Mucosa of rectum (tissue), 2 donors: ENCODE data around the gene MPZL1.
"Not testable (repeated sequence)": the region's sequence is repeated elsewhere in the genome, so short reads cannot be mapped to it uniquely, and the experiment has no call there.

Experiments used
- H3K27ac ChIP-seq, 2 donors: one replicate each; pipeline ENCODE4 v1.7.0; 2013; ENCODE audit warnings: inconsistent platforms in 2 of 2, low read depth in 2 of 2, low read length in 2 of 2
- H3K27me3 ChIP-seq, 2 donors: one replicate each; pipeline ENCODE4 v1.7.0; 2013; ENCODE audit warnings: low read length in 2 of 2; ENCODE audit not compliant: control insufficient read depth in 2 of 2, insufficient read depth in 2 of 2
- H3K36me3 ChIP-seq, 2 donors: one replicate each; pipeline ENCODE4 v1.7.0; 2013; ENCODE audit warnings: low read length in 2 of 2; ENCODE audit not compliant: control insufficient read depth in 2 of 2, insufficient read depth in 2 of 2
- H3K4me1 ChIP-seq, 2 donors: one replicate each; pipeline ENCODE4 v1.7.0; 2013; ENCODE audit warnings: low read length in 2 of 2, mild to moderate bottlenecking in 1 of 2; ENCODE audit not compliant: control insufficient read depth in 2 of 2, insufficient read depth in 2 of 2
- H3K4me3 ChIP-seq, 2 donors: one replicate each; pipeline ENCODE4 v1.7.0; 2013; ENCODE audit warnings: low read length in 2 of 2
- H3K9ac ChIP-seq, 2 donors: one replicate each; pipeline ENCODE4 v1.7.0; 2013; ENCODE audit warnings: low read length in 2 of 2, low read depth in 1 of 2, mild to moderate bottlenecking in 1 of 2
- H3K9me3 ChIP-seq, 2 donors: one replicate each; pipeline ENCODE4 v1.7.0; 2013; ENCODE audit warnings: low read length in 2 of 2; ENCODE audit not compliant: control insufficient read depth in 2 of 2
- donor health status: healthy.
- donor health status: Normal muscosa, but diverticular disease.

MPZL1 gene

DNA sequence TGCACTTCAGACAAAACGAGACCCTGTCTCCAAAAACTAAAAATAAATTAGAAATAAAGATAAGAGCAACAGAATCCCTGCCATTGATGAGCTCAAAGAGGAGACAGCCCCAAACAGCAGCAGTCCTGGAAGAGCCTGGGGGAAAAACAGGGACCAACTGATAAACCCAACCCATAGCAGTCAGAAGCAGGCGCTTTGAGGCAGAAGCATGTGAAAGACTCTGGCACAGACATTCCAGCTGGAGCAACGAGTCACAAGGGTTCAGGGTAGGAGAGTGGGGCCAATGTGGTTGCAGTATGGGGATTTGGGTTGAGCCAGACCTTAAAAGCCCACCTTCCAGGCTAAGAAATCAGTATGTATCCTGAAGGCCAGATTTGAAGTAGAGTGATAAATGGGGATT is 78.5 kb downstream of the MPZL1 start:
- Histone ChIP-seq H3K4me1 (peaks cover 0 to 3% of the 10 kb centered on the region in 2 donors), H3K4me3 (no peak overlapping the region), H3K27ac (no peak overlapping the region), H3K9ac (no peak overlapping the region), H3K36me3 (no peaks in the 10 kb centered on the region), H3K9me3 (no peaks in the 10 kb centered on the region), H3K27me3 (no peaks in the 10 kb centered on the region)

DNA sequence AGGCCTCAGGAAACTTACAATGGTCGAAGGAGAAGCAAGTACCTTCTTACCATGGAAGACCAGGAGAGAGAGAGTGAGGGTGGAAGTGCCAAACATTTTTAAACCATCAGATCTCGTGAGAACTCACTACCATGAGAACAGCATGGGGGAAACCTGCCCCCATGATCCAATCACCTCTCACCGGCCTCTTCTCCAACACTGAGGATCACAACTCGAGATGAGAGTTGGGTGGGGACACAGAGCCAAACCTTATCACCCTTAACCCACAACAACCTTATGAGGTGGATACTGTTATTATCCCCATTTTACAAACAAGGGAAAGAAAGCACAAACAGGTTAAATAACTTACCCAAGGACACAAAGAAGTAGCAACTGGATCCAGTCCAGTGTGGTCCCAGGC is 80.5 kb downstream of the MPZL1 start:
- no peak overlapping the region for H3K9ac ChIP-seq
- H3K4me1 ChIP-seq: peaks cover 0 to 3% of the 10 kb centered on the region in 2 donors
- H3K27ac ChIP-seq: no peak overlapping the region
- H3K27me3 ChIP-seq: no peaks in the 10 kb centered on the region
- H3K9me3 ChIP-seq: no peaks in the 10 kb centered on the region
- no peaks in the 10 kb centered on the region for H3K36me3 ChIP-seq
- H3K4me3 ChIP-seq: no peak overlapping the region

DNA sequence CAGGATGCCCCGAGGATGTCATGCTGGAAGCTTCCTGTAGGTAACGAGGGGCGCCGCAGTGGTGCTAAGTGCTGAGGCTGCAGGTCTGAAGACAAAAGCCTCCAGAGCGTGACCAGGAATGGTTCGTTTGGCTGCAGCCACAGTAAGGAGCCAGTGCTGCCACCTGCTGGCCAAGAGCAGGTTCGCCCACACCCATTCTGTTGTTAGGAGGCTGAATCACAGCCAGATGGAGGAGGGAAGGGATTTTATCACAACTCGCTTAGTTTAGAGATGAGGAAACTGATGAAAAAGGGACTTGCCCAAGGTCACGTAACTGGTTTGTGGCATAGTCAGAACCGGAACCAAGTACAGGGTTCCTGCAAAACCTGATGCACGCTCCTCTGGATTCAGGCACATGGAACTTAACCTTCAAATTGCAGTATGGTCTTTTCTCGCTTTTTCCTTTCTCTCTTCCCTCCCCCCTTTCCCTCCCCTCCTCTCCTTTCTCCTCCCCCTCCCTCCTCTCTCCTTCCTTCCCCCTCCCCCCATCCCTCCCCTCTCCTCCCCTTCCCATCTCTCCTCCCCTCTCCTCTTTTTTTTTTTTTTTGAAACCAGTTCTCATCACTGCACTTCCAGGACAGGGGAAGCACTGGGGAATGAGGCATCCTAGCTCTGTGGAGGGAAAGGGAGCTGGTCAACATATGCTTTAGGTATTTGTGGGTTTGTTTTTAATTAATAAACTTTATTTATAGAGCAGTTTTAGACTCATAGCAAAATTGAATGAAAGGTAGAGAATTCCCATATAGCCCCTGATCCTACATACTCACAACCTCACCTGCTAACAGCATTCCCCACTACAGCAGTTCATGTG is 81.8 kb downstream of the MPZL1 start:
- Histone ChIP-seq H3K36me3 (no peaks in the 10 kb centered on the region), H3K4me3 (no peak overlapping the region), H3K9ac (peak overlapping the region in 1 of 2 donors; percentile 35), H3K9me3 (no peaks in the 10 kb centered on the region), H3K4me1 (peaks cover 0 to 3% of the 10 kb centered on the region in 2 donors), H3K27me3 (no peaks in the 10 kb centered on the region), H3K27ac (no peak overlapping the region)

DNA sequence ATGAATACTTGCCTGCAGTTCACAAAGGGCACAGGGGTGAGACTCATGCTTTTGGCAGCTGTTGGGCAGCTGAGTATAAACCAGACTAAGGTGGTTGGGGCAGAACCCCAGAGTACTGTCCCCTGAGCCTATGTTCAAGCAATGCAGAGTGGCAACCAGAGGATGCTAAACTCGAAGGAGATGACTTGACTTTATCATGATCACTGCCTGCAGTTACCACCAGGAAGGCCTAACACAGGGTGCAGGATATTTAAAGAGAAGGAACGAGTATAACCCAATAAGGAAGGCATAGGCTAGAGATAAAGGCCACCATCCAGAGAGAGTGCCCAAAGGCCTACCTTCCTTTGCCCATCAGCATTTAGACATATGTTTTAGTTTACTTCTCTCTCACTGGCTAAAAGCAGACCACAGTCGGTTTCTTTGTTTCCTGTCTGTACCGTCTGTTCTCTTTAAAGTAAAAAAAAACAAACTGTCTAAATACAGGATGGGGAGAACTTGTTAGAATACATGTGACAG is 83.3 kb downstream of the MPZL1 start:
- H3K4me1 ChIP-seq: peaks cover 0 to 3% of the 10 kb centered on the region in 2 donors
- H3K9ac ChIP-seq: no peak overlapping the region
- H3K27ac ChIP-seq: no peak overlapping the region
- no peak overlapping the region for H3K4me3 ChIP-seq
- H3K36me3 ChIP-seq: no peaks in the 10 kb centered on the region
- H3K27me3 ChIP-seq: no peaks in the 10 kb centered on the region
- H3K9me3 ChIP-seq: no peaks in the 10 kb centered on the region

DNA sequence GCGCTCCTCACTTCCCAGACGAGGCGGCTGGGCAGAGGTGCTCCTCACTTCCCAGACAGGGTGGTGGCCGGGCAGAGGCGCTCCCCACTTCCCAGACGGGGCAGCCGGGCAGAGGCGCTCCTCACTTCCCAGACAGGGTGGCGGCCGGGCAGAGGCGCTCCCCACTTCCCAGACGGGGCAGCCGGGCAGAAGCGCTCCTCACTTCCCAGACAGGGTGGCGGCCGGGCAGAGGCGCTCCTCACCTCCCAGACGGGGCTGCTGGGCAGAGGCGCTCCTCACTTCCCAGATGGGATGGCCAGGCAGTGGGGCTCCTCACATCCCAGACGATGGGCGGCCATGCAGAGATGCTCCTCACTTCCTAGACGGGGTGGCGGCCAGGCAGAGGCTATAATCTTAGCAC is 84.5 kb downstream of the MPZL1 start:
- H3K9ac ChIP-seq, H3K9me3 ChIP-seq, H3K4me3 ChIP-seq, H3K4me1 ChIP-seq, H3K36me3 ChIP-seq, H3K27me3 ChIP-seq, H3K27ac ChIP-seq: not testable (repeated sequence)

DNA sequence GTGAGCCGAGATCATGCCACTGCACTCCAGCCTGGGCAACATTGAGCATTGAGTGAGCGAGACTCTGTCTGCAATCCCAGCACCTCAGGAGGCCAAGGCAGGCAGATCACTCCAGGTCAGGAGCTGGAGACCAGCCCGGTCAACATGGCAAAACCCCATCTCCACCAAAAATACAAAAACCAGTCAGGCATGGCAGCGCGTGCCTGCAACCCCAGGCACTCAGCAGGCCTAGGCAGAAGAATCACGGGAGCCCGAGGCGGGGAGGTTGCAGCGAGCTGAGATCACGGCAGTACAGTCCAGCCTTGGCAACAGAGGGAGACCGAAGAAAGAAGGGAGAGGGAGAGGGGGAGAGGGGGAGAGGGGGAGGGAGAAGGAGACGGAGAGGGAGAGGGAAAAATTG is 84.9 kb downstream of the MPZL1 start:
- H3K36me3 ChIP-seq, H3K9ac ChIP-seq, H3K4me3 ChIP-seq, H3K27ac ChIP-seq, H3K4me1 ChIP-seq, H3K27me3 ChIP-seq, H3K9me3 ChIP-seq: not testable (repeated sequence)

DNA sequence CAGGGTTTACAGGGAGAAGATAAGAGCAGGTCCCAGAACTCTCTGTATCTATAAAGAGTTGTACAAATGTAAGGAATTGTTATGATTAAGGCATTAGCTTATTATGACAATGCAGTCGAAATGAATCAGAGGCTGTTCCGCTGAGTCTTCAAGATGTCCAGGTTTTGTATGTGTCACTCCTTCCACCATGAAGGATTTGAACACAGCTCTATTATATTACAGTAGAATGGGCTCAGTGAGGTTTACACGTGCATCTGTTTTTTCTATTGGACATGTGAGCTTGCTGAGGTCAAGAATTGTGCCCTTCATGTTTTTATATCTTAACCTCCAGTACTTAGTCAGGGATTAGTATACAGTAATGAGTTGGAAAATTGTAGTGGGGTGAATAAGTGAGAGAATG is 86.3 kb downstream of the MPZL1 start:
- H3K27me3 ChIP-seq: no peaks in the 10 kb centered on the region
- peaks cover 0 to 2% of the 10 kb centered on the region in 2 donors for H3K4me1 ChIP-seq
- no peak overlapping the region for H3K9ac ChIP-seq
- peaks cover 0 to 1% of the 10 kb centered on the region in 2 donors for H3K9me3 ChIP-seq
- H3K36me3 ChIP-seq: no peaks in the 10 kb centered on the region
- H3K27ac ChIP-seq: no peak overlapping the region
- H3K4me3 ChIP-seq: no peak overlapping the region

DNA sequence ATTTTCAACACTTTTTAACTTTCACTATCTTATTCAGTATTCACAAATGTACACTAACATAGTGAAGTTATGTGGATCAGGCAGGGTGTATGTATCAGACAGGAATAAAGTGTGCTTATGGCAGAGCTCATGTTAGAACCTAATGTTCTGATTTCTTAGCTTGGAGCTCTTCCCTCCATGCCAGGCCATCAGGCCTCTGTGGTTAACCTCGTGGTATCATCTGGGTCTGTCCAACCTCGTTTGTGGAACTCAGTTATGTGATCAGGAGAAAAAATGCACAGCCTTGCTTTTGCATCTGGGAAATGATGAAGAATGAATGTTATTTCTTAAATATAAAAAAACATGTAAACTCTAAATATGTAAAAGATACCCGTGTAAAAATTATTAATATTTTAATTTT is 86.9 kb downstream of the MPZL1 start:
- no peaks in the 10 kb centered on the region for H3K36me3 ChIP-seq
- H3K27me3 ChIP-seq: no peaks in the 10 kb centered on the region
- no peak overlapping the region for H3K4me3 ChIP-seq
- no peak overlapping the region for H3K9ac ChIP-seq
- H3K4me1 ChIP-seq: no peaks in the 10 kb centered on the region
- no peak overlapping the region for H3K27ac ChIP-seq
- H3K9me3 ChIP-seq: peaks cover 3 to 4% of the 10 kb centered on the region in 2 donors

DNA sequence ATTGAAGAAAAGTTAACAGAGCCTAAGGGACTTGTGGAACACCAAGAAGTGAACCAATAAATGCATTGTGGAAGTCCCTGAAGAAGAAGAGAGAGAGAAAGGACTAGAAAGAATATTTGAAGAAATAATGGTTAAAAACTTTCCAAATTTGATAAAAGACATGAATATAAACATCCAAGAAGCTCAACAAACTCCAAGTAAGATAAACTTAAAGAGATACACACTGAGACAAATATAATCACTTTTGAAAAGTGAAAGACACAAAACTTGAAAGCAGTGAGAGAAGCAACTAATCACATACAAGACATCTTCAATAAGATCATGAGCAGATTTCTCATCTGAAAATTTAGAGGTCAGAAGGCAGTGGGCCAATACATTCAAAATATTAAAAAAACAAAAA is 91.2 kb downstream of the MPZL1 start:
- Histone ChIP-seq H3K36me3 (no peaks in the 10 kb centered on the region), H3K9ac (no peak overlapping the region), H3K4me3 (no peak overlapping the region), H3K27me3 (no peaks in the 10 kb centered on the region), H3K9me3 (peaks cover 3 to 12% of the 10 kb centered on the region in 2 donors), H3K27ac (no peak overlapping the region), H3K4me1 (no peaks in the 10 kb centered on the region)

DNA sequence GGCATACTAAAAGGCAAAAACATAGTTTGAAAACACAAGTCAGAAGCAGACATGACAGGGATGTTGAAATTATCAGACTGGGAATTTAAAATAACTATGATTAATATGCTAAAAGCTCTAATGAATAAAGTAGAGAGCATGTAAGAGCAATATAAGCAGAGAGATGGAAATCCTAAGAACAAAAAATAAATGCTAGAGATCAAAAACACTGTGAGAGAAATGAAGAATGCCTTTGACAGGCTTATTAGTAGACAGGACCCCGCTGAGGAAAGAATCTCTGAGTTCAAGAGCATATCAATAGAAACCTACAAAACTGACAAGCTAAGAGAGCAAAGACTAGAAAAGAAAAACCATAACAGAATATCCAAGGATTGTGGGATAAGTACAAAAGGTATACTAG is 93.9 kb downstream of the MPZL1 start:
- H3K36me3 ChIP-seq: no peaks in the 10 kb centered on the region
- H3K9ac ChIP-seq: no peak overlapping the region
- H3K4me1 ChIP-seq: no peaks in the 10 kb centered on the region
- H3K27me3 ChIP-seq: no peaks in the 10 kb centered on the region
- H3K4me3 ChIP-seq: no peak overlapping the region
- peaks cover 3 to 12% of the 10 kb centered on the region in 2 donors for H3K9me3 ChIP-seq
- H3K27ac ChIP-seq: no peak overlapping the region
